ENCODE results near the gene STARD3. TPM values are rescaled to one million over a fixed set of nuclear protein-coding genes. Genes with fewer than 3 reads are reported as not detected.

The STARD3 gene
- total RNA-seq, 8 experiments from 2014 or later, result 22.8 to 39.8 (median 29.6) TPM

DNA sequence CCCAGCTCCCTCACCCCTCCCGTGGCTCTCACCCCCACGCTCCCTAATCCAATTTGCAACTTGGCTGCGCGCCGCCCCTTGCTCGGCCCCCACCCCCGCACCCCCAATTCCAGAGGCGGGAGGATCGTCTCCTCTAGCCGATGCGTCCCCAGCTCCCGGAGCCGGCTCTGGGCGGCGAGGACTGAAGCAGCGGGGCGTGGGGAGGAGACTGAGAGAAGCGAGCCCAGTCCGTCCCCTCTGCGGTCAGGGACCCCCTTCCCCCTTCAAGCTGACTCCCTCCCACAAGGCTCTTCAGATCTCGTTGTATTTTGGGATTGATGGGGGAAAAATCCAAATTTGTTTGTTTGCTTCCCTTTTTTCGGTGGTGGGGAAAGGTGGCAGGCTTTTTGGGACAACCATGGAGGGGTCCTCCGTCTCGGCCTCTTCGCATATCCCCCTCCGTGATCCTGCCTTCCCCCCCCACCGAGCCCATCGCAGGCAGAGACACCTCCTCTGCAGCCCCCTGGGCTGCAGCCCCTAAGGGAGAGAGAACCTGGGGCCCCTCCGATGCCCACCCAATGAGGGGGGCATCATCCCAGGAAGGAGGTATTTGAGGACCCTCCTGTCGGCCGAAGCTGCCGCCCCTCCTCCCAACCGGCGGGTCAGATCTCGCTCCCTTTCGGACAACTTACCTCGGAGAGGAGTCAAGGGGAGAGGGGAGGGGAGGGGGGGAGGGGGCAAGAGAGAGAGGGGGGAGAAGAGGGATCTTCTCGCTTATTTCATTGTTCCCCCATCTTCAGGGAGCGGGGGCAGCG, 29.7 kb upstream of the STARD3 start:
- Histone ChIP-seq H3K4me1 (replicated peaks in 1 of 2) (peaks cover 5 to 16% of the 10 kb centered on the region in 2 donors), H3K4me3 (no peak overlapping the region), H3K27ac (no peak overlapping the region)
- ATAC-seq (replicated peaks in 6 of 8), result peak in 5 of 8 experiments; percentile 13 to 32 (median 28)
- in situ Hi-C loops (cut with MboI; ENCODE audit: low pct_unique_long_range_greater_than_20kb in 2 of 9, low sequenced_read_pairs in 9 of 9, unreplicated experiment in 9 of 9), result loop anchor here in 1 of 9 experiments (25.0 kb wide), 1 partner anchor 130 kb away; the partner anchor contains the start of genes GRB7 and MIEN1
- 0% methylated on average over 1 to 2 of the region's 40 CpGs; no CpG with 5 or more reads in 8 of the 10 experiments for WGBS, 10 experiments

DNA sequence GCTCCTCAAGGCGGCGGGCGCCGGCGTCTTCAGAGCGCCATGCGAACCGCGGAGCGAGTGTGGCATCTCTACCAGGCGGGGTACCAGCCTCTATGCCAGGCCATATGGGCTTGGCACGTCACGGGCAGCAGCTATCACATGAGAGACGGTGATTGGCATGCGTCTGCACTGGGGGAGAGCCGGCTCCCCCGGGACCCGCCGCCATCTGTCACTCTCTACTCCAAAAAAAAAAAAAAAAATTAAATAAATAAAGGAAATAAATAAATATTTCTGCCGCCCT, 29.2 kb upstream of the STARD3 start, which contains the start of gene NEUROD2:
Gene NEUROD2, minus strand, starts transcription at position 70 of the 280 bp plus-strand sequence. CDS start 1,321 bp downstream, outside the sequence.
- 0 to 9% (median 4%) methylated on average over 3 to 18 of the region's 20 CpGs; no CpG with 5 or more reads in 4 of the 10 experiments for WGBS, 10 experiments
- Histone ChIP-seq H3K4me3 (no peak within 1 kb of the TSS), H3K4me1 (replicated peaks in 1 of 2) (peaks cover 5 to 16% of the 10 kb centered on the region in 2 donors), H3K27ac (no peak within 1 kb of the TSS)
- in situ Hi-C loops (cut with MboI; ENCODE audit: low pct_unique_long_range_greater_than_20kb in 2 of 9, low sequenced_read_pairs in 9 of 9, unreplicated experiment in 9 of 9), result loop anchor here in 1 of 9 experiments (25.0 kb wide), 1 partner anchor 130 kb away; the partner anchor contains the start of genes GRB7 and MIEN1
- ATAC-seq (replicated peaks in 6 of 8), result peak in 2 of 8 experiments; percentile 11 to 21

DNA sequence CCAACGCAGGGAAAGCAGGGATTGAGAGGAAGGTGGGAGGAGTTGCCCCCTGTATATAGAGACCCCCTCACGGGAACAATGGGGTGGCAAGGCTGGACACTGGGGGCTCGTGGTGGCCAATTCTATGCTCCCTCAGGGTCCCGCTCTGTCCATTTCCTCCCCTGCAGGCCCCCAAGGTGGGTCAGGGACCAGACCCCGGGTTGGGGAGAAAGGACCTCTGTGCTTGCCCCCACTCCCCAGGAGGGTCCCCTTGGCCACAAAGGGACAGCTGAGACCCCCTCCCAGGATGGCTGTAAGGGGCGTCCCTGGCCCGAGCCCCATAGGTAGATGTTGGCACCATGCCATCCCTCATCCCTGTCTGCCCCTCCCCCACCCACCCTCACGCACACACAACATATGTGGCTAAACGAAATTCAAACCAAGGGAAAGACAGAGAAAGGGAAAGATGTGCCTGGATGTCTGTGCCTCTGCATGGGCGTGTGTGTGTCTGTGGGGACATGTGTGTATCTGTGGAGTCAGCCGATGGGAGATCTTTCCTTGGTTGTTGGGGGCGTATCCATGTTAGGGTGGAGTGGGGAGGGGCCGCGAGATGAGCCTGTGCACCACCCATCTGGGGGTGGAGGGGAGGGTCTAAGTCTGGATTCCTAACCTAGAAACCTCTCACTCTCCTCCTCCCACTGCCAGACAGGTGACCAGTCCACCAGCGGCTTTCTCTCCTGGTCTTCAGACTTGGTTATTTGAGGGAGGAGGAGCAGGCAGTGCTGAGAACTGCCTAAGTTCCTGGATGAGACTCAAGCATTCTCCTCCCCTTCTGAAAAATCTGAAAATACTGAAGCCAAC, 28.6 kb upstream of the STARD3 start:
- ATAC-seq (replicated peaks in 6 of 8), result peak in 5 of 8 experiments; percentile 17 to 62 (median 21)
- Histone ChIP-seq H3K4me1 (replicated peaks in 1 of 2) (peaks cover 5 to 16% of the 10 kb centered on the region in 2 donors), H3K27ac (no peak overlapping the region), H3K4me3 (no peak overlapping the region)
- 0 to 17% (median 0%) methylated on average over 2 to 3 of the region's 15 CpGs; no CpG with 5 or more reads in 7 of the 10 experiments for WGBS, 10 experiments
- in situ Hi-C loops (cut with MboI; ENCODE audit: low pct_unique_long_range_greater_than_20kb in 2 of 9, low sequenced_read_pairs in 9 of 9, unreplicated experiment in 9 of 9), result loop anchor here in 1 of 9 experiments (25.0 kb wide), 1 partner anchor 129 kb away; the partner anchor contains the start of genes GRB7 and MIEN1

DNA sequence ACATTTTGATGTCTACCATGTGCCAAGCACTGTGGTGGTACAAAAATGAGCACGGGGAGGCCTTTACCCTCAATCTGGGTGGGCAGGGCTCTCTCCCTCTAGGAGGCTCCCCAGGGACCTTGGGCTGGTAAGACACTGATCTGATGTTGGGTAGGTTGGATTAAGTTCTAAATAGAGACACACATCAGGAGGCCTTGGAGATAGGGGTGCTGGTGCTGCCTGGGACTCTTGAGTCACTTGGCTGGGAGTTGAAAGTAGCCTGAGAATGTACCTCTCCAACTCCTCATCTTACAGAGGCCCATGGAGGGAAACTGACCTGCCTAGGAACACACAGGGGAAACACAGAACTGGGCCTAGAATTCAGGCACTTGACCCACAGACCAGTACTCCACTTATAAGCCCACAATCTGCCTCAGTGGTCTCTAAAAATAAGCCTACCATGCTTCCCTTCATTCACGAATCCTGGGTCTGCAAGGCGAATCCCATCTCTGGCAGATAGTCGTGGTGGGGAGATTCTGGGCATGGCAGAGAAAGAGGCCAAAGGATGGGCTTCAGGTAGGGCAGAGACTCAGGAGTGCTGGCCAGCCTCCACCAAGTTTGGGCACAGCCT, 27.4 kb upstream of the STARD3 start:
- H3K27ac ChIP-seq, result no peak overlapping the region
- peaks cover 5 to 16% of the 10 kb centered on the region in 2 donors for H3K4me1 ChIP-seq (replicated peaks in 1 of 2)
- in situ Hi-C loops (cut with MboI; ENCODE audit: low pct_unique_long_range_greater_than_20kb in 2 of 9, low sequenced_read_pairs in 9 of 9, unreplicated experiment in 9 of 9), result loop anchor here in 1 of 9 experiments (25.0 kb wide), 1 partner anchor 128 kb away; the partner anchor contains the start of genes GRB7 and MIEN1
- no peak for ATAC-seq (replicated peaks in 6 of 8)
- no peak overlapping the region for H3K4me3 ChIP-seq
- WGBS, 10 experiments, result 0 to 70% (median 45%) methylated on average over 1 to 3 of the region's 4 CpGs; no CpG with 5 or more reads in 6 of the 10 experiments

DNA sequence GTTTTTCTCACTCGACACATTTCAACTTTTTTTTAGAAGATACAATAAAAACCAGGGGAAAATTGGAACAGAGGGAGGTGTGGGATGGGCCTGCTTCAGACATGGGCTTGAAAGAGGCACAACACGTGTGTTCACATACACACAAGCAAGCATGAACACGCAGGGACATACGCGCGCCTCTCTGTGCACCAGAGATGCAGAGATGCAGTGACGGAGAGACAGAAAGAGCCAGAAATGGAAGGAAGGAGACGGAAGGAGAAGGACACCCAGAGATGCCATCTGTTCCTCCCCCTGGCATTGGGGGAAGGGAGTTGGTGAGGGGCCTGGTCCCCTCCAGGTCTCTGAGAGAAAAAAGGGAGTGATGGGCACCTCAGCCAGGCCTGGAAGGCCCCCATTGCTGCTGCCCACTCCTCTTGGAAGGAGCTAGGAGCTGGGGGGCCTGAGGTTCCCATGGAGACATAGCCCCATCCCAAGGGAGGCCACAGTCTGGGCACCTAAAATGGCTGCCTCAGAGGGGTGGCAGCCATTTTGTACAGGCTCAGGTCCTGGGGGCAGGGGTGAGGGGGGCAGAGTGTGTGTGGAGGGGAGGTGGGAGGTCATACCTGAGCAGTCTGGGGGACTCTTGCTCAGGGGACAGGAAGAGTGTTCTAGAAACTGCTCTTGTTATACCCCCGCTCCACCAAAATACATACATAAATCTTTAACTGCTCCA, 25.4 kb upstream of the STARD3 start:
- in situ Hi-C loops (cut with MboI; ENCODE audit: low pct_unique_long_range_greater_than_20kb in 2 of 9, low sequenced_read_pairs in 9 of 9, unreplicated experiment in 9 of 9), result loop anchor here in 1 of 9 experiments (25.0 kb wide), 1 partner anchor 126 kb away; the partner anchor contains the start of genes GRB7 and MIEN1
- 40 to 83% (median 73%) methylated on average over 1 to 3 of the region's 9 CpGs; no CpG with 5 or more reads in 2 of the 10 experiments for WGBS, 10 experiments
- H3K27ac ChIP-seq, result no peak overlapping the region
- H3K4me1 ChIP-seq (replicated peaks in 1 of 2), result peaks cover 5 to 9% of the 10 kb centered on the region in 2 donors
- no peak overlapping the region for H3K4me3 ChIP-seq
- ATAC-seq (replicated peaks in 6 of 8), result no peak

DNA sequence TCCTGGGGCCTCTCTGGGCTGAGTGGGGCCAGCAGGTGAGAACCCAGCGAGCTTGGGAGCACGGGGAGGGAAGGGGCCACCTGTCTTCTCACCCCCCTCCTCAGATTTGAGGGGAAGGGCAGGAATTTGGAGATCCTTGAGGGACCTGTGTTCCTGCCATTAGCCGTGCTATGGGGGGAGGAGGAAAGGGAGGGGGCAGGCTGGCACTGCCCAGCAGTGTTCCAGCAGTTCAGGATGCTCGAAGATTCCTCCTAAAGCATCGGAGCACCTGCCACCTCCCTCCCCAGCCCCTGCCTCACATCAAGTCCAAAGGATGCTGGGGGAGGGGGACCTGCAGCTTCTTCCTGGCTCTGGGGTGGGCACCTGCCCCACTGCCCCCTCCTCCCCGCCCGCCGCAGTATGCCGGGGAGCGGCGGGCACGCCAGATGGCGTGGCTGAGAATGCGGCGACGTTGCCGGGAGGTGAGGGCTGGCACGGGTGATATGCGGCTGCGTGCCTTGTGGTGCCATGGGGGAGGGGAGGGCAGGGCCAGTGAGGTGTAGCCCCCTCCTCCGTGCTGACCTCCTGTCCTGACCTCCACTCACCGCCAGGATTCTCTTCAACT, 24.6 kb upstream of the STARD3 start:
- WGBS, 10 experiments, result no CpG with 5 or more reads among the region's 22 CpGs
- Histone ChIP-seq H3K27ac (no peak overlapping the region), H3K4me3 (no peak overlapping the region), H3K4me1 (replicated peaks in 1 of 2) (peaks cover 0 to under 1% of the 10 kb centered on the region in 2 donors)
- in situ Hi-C loops (cut with MboI; ENCODE audit: low pct_unique_long_range_greater_than_20kb in 2 of 9, low sequenced_read_pairs in 9 of 9, unreplicated experiment in 9 of 9), result loop anchor here in 1 of 9 experiments (25.0 kb wide), 1 partner anchor 125 kb away; the partner anchor contains the start of genes GRB7 and MIEN1
- ATAC-seq (replicated peaks in 6 of 8), result no peak

DNA sequence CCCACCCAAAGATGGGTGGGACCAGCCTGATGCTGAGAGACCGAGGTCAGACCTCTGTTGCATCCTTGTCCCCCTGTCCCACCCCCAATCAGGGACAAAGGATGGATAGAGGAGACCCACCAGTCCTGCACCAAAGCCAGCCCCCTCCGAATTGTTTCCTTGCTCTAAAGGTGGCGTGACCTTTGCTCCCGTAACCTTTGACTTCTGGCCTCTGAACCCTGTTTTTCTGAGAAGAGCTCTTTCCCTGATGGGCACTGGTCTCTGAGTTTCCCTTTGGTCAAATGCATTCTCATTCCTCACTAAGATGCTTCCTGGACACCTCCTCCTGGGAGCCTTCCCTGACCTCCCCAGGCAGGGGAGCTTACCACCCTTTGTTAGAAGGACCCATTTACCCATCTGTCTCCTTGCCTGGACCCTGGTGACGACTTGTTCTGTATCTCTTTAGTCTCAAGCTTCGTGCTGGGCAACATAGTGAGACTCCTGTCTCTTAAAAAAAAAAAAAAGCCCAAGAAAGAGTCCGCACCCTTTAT, 23.9 kb upstream of the STARD3 start:
- no peak overlapping the region for H3K4me3 ChIP-seq
- in situ Hi-C loops (cut with MboI; ENCODE audit: low pct_unique_long_range_greater_than_20kb in 2 of 9, low sequenced_read_pairs in 9 of 9, unreplicated experiment in 9 of 9), result loop anchor here in 1 of 9 experiments (25.0 kb wide), 1 partner anchor 124 kb away; the partner anchor contains the start of genes GRB7 and MIEN1
- H3K4me1 ChIP-seq (replicated peaks in 1 of 2), result no peaks in the 10 kb centered on the region
- no peak overlapping the region for H3K27ac ChIP-seq
- WGBS, 10 experiments, result 0 to 100% (median 80%) methylated on average over 1 to 5 of the region's 7 CpGs; no CpG with 5 or more reads in 5 of the 10 experiments
- no peak for ATAC-seq (replicated peaks in 6 of 8)

DNA sequence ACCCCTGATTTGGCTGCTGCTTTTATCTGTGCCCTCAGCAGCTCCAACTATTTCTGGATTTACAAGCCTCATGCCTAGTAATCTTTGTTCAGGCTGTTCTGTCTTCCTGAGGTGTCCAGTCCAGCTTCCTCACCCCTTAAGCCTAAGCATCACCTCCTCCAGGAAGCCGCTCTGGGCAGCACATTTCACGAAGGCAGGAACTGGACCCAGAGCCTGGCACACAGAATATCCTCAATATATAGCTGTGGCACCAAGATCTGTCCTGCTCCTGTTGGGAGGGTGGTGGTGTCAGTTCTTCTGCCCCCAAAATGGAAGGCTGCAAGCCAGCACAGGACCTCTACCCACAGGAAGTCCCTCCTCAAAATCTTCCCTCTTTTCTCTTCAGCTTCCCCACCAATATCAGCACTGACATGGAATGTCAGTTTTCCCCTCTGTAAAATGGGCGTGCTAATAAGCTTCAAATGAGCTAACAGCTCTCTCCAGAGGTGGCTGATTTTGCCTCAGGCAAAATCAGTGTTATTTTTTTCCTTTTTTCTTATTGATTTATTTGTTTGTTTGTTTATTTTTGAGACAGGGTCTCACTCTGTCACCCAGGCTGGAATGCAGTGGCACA, 22.3 kb upstream of the STARD3 start:
- in situ Hi-C loops (cut with MboI; ENCODE audit: low pct_unique_long_range_greater_than_20kb in 2 of 9, low sequenced_read_pairs in 9 of 9, unreplicated experiment in 9 of 9), result loop anchor here in 1 of 9 experiments (25.0 kb wide), 1 partner anchor 123 kb away; the partner anchor contains the start of genes GRB7 and MIEN1
- Histone ChIP-seq H3K4me3 (no peak overlapping the region), H3K4me1 (replicated peaks in 1 of 2) (peaks cover 4 to 5% of the 10 kb centered on the region in 2 donors), H3K27ac (no peak overlapping the region)
- ATAC-seq (replicated peaks in 6 of 8), result no peak
- WGBS, 10 experiments, result 59 to 100% (median 90%) methylated on average over 1 to 3 of the region's 3 CpGs; no CpG with 5 or more reads in 4 of the 10 experiments

DNA sequence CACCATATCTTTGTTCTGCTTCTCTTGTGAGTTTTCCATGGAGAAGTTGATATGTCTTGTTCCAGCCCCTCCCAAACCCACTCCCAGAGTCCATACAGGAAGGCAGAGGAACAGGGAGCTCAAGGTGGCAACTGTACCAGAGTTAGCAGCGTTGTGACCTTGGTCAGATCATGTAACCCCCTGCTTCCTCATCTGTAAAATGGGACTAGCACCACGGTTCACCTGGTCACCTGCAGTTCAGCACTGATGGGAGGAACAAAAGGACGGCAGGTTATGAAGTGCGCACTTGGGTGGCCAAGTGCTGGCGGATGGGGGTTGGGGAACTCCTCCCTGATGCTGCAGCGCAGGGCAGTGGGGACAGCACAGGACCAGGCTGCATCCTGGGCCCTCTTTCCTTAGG, 21.5 kb upstream of the STARD3 start:
- WGBS, 10 experiments, result 12 to 60% (median 34%) methylated on average over 1 to 3 of the region's 6 CpGs; no CpG with 5 or more reads in 5 of the 10 experiments
- H3K4me1 ChIP-seq (replicated peaks in 1 of 2), result peaks cover 4 to 5% of the 10 kb centered on the region in 2 donors
- H3K4me3 ChIP-seq, result no peak overlapping the region
- ATAC-seq (replicated peaks in 6 of 8), result no peak
- H3K27ac ChIP-seq, result no peak overlapping the region
- in situ Hi-C loops (cut with MboI; ENCODE audit: low pct_unique_long_range_greater_than_20kb in 2 of 9, low sequenced_read_pairs in 9 of 9, unreplicated experiment in 9 of 9), result loop anchor here in 1 of 9 experiments (25.0 kb wide), 1 partner anchor 122 kb away; the partner anchor contains the start of genes GRB7 and MIEN1

DNA sequence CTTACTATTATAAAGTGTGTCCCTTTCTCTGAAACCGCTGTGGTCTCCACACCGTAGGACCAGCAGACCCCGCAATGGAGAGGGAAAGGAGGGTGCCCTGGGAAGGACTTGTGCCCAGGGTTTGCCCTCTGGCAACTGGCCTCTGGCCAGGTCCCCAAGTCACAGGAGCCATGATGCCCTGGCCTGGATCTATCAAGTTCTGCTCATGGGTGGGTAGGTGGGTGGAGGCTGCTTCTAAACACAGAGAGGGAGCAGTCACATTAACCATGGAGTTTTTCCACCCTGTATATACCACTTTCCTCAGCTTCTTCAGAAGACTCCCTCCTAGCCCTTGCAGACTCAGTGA, 19.9 kb upstream of the STARD3 start:
- 68 to 100% (median 100%) methylated on average over 1 to 3 of the region's 3 CpGs; no CpG with 5 or more reads in 7 of the 10 experiments for WGBS, 10 experiments
- Histone ChIP-seq H3K4me1 (replicated peaks in 1 of 2) (peaks cover 4 to 5% of the 10 kb centered on the region in 2 donors), H3K4me3 (no peak overlapping the region), H3K27ac (no peak overlapping the region)
- in situ Hi-C loops (cut with MboI; ENCODE audit: low pct_unique_long_range_greater_than_20kb in 2 of 9, low sequenced_read_pairs in 9 of 9, unreplicated experiment in 9 of 9), result loop anchor here in 1 of 9 experiments (25.0 kb wide), 1 partner anchor 120 kb away; the partner anchor contains the start of genes GRB7 and MIEN1
- no peak for ATAC-seq (replicated peaks in 6 of 8)

Data from motor neuron (in vitro differentiated cells).